ENCODE measurements around the gene FLOT1. TPM values are rescaled to one million over a fixed set of nuclear protein-coding genes. Genes with fewer than 3 reads are reported as not detected.
A peak's percentile ranks its signal among the peaks of the same experiment; 100 is the strongest.

Gene FLOT1
- total and polyA plus RNA-seq, 2 of the 13 experiments (the other 11 are each of a cell fraction or from before 2014, with no cell fraction given) = 82.3 to 130 TPM

DNA sequence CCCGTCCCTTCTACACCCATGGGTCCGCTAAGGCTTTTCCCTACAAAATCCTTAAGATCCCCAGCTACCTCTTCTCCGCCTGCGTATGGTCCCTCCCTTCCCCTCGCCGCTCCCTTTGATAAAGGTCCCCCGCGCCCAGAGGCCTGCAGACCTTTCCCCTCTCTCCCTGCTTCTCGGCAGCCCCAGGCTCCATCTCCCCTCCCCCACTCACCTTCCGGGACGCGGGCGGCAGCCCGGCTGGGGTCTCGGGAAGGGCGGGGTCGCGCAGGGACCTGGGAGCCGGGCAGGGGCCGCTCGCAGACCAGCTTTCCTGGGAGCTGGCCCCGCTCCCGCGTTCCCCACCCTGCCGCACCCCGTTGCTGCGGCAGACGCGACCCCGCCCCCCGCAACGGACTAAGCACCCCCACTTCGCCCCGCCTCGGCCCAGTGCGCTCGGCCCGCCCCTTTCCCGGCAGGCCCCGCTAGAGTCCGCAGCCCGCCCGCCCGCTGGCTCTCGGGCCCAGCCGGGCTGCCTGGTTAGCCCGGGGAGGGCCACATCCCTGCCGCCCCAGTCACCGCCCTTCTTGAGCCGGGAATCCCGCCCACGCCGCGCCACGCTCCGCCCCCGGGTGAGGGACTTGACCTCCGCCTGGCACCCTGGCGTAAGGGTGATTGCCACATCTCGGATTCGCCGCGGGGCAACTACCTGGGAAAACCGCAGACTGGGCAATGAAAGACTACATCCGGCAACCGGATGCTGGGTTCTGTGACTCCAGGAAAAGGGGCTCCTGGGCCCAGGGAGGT lies at the start of gene FLOT1 (continued):
- TF ChIP-seq ZNF878 (CRISPR knock-in tag; IDR thresholded peaks at IDR 0.05) (peak; percentile 73; the same call in 1 of the 2 replicates), DNMT1 (CRISPR knock-in tag; IDR thresholded peaks at IDR 0.05) (peak; percentile 58), ZNF512B (CRISPR knock-in tag; IDR thresholded peaks at IDR 0.05; ENCODE audit: borderline replicate concordance) (no peak), E2F2 (CRISPR knock-in tag; IDR thresholded peaks at IDR 0.05; ENCODE audit: borderline replicate concordance) (peak; percentile 51), U2AF2 (IDR thresholded peaks at IDR 0.05; ENCODE audit: low read depth, low read length) (no peak), ZNF33B (CRISPR knock-in tag; IDR thresholded peaks at IDR 0.05) (peak; percentile 27; the same call in 1 of the 2 replicates), ZNF646 (CRISPR knock-in tag; IDR thresholded peaks at IDR 0.05) (no peak), YY1 (IDR thresholded peaks at IDR 0.05; ENCODE audit: insufficient read depth, insufficient replicate concordance, low read depth, low read length) (peak; percentile 71), HNRNPK (IDR thresholded peaks at IDR 0.05; ENCODE audit: low read depth, low read length, poor library complexity, severe bottlenecking) (peak; percentile 100), TEAD2 (CRISPR knock-in tag; IDR thresholded peaks at IDR 0.05) (no peak), ZNF567 (CRISPR knock-in tag; IDR thresholded peaks at IDR 0.05; ENCODE audit: borderline replicate concordance) (peak; percentile 98), THAP11 (CRISPR knock-in tag; IDR thresholded peaks at IDR 0.05) (peak; percentile 85), PTBP1 (IDR thresholded peaks at IDR 0.05; ENCODE audit: low read depth, low read length, poor library complexity, severe bottlenecking) (peak; percentile 99), GTF3A (CRISPR knock-in tag; conservative IDR thresholded peaks at IDR 0.05) (no peak; the same call in 1 of the 2 replicates), ZNF382 (CRISPR knock-in tag; IDR thresholded peaks at IDR 0.05; ENCODE audit: borderline replicate concordance) (no peak), ZNF749 (CRISPR knock-in tag; IDR thresholded peaks at IDR 0.05; ENCODE audit: borderline replicate concordance) (peak; percentile 96)
- TF ChIP-seq, protein P1, sequence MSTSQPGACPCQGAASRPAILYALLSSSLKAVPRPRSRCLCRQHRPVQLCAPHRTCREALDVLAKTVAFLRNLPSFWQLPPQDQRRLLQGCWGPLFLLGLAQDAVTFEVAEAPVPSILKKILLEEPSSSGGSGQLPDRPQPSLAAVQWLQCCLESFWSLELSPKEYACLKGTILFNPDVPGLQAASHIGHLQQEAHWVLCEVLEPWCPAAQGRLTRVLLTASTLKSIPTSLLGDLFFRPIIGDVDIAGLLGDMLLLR (CRISPR knock-in tag; IDR thresholded peaks at IDR 0.05) = peak; percentile 88
